HepG2 (cell line): Measurements from ENCODE around the gene ZFP36L2. TPM values are rescaled to one million over a fixed set of nuclear protein-coding genes. Genes with fewer than 3 reads are reported as not detected.

Experiments
- ATF2 ChIP-seq: sonication (generic); formaldehyde crosslinking; IDR thresholded peaks from 2 replicates; pipeline ENCODE4 v1.4.0; 2020; ENCODE audit warnings: missing genetic modification reagents
- BORCS8-MEF2B ChIP-seq: sonication (generic); formaldehyde crosslinking; IDR thresholded peaks from 2 replicates; pipeline ENCODE4 v1.8.0; 2022; ENCODE audit warnings: mild to moderate bottlenecking, missing genetic modification reagents
- GATA4 ChIP-seq: sonication (generic); IDR thresholded peaks from 2 replicates; pipeline ENCODE4 v1.6.1; 2016; ENCODE audit warnings: antibody characterized with exemption, low read depth, borderline replicate concordance
- POGK ChIP-seq: sonication (generic); formaldehyde crosslinking; conservative IDR thresholded peaks from 2 replicates; pipeline ENCODE4 v1.8.0; 2022; ENCODE audit warnings: mild to moderate bottlenecking, moderate library complexity, missing genetic modification reagents
- SALL1 ChIP-seq: sonication (generic); formaldehyde crosslinking; IDR thresholded peaks from 2 replicates; pipeline ENCODE4 v1.8.0; 2022; ENCODE audit warnings: mild to moderate bottlenecking, missing genetic modification reagents
- SKI ChIP-seq: fragments of 450-650 bp; IDR thresholded peaks from one replicate; pipeline ENCODE4 v1.6.1; 2018; ENCODE audit warnings: mild to moderate bottlenecking; ENCODE audit not compliant: partially characterized antibody
- SP1 ChIP-seq, 2 experiments: fragments of 450-650 bp in 1 of 2; sonication (generic) in 1 of 2; formaldehyde crosslinking in 1 of 2; IDR thresholded peaks; 2 replicates each; pipeline versions ENCODE4 v1.4.0 to v1.6.1; 2016 to 2020; ENCODE audit warnings: missing genetic modification reagents in 1 of 2
- ZFP36L2 ChIP-seq: sonication (generic); formaldehyde crosslinking; IDR thresholded peaks from 2 replicates; pipeline ENCODE4 v1.4.0; 2020; ENCODE audit warnings: missing genetic modification reagents
- ZNF224 ChIP-seq: sonication (generic); formaldehyde crosslinking; IDR thresholded peaks from 2 replicates; pipeline ENCODE4 v1.5.0; 2020; ENCODE audit warnings: mild to moderate bottlenecking, missing genetic modification reagents
- ZNF251 ChIP-seq: sonication (generic); formaldehyde crosslinking; IDR thresholded peaks from 2 replicates; pipeline ENCODE4 v1.9.0; 2021; ENCODE audit warnings: mild to moderate bottlenecking, missing genetic modification reagents
- ZNF441 ChIP-seq: sonication (generic); formaldehyde crosslinking; IDR thresholded peaks from 2 replicates; pipeline ENCODE4 v1.7.0; 2021; ENCODE audit warnings: missing genetic modification reagents, borderline replicate concordance
- ZNF574 ChIP-seq: sonication (generic); formaldehyde crosslinking; IDR thresholded peaks from 2 replicates; pipeline ENCODE4 v1.4.0; 2020; ENCODE audit warnings: missing genetic modification reagents
- ZNF629 ChIP-seq: sonication (generic); formaldehyde crosslinking; conservative IDR thresholded peaks from 2 replicates; pipeline ENCODE4 v1.5.0; 2020; ENCODE audit warnings: missing genetic modification reagents
- ZNF761 ChIP-seq: sonication (generic); formaldehyde crosslinking; conservative IDR thresholded peaks from 2 replicates; pipeline ENCODE4 v1.4.0; 2020; ENCODE audit warnings: mild to moderate bottlenecking, missing genetic modification reagents
- polyA plus RNA-seq, 8 experiments: library from polyadenylated mRNA; depleted of rRNA in 3 of 8; stranded (reverse) in 7 of 8; unstranded in 1 of 8; fragments of >200 nt; fragmentation: Illumina TruSeq in 4 of 8; extraction: Trizol in 4 of 8; gene quantifications; 2 replicates each; pipeline versions ENCODE4 v1.2.1 to v1.2.3, GENCODE V29; 2011 to 2016; ENCODE audit warnings: low read depth in 4 of 8, missing spikeins in 1 of 8, mixed read lengths in 1 of 8; ENCODE audit not compliant: insufficient read depth in 1 of 8
- total RNA-seq, 5 experiments: library from RNA; depleted of rRNA; stranded (reverse); fragments of >200 nt; fragmentation: Illumina TruSeq; extraction: Trizol; gene quantifications; 2 replicates each; pipeline ENCODE4 v1.2.3, GENCODE V29; 2016; ENCODE audit warnings: low read depth in 1 of 5

The ZFP36L2 gene
- total and polyA plus RNA-seq, 2 of the 13 experiments (the other 11 are each of a cell fraction or from before 2014, with no cell fraction given): 11.2 to 21.8 TPM

GRCh38 chr2:43191947-43192516 lies 34.4 kb downstream of the ZFP36L2 start (continued):
- TF ChIP-seq POGK (CRISPR knock-in tag): no peak
- no peak for TF ChIP-seq ZNF224 (CRISPR knock-in tag)
- TF ChIP-seq SP1 (IDR thresholded peaks at IDR 0.05): no peak
- TF ChIP-seq SP1 (CRISPR knock-in tag; IDR thresholded peaks at IDR 0.05): no peak
- no peak for TF ChIP-seq ZFP36L2 (CRISPR knock-in tag)
- TF ChIP-seq ZNF251: no peak
- TF ChIP-seq SKI: no peak
- no peak for TF ChIP-seq BORCS8-MEF2B (CRISPR knock-in tag)
- no peak for TF ChIP-seq ZNF441 (CRISPR knock-in tag)
- 0 out of 2 replicates have a peak, but pooled peaks have one; percentile 6 for TF ChIP-seq SALL1
- TF ChIP-seq ATF2 (CRISPR knock-in tag): no peak
- no peak for TF ChIP-seq GATA4
- TF ChIP-seq ZNF761 (CRISPR knock-in tag): no peak
- TF ChIP-seq ZNF629 (CRISPR knock-in tag): no peak
- no peak for TF ChIP-seq ZNF574 (CRISPR knock-in tag)
